LNCAP (cell line): ENCODE measurements around the gene HNRNPA3.

ENCODE experiments used
- CTCF ChIP-seq: fragments of 450-650 bp; IDR thresholded peaks from 2 replicates; pipeline ENCODE4 v1.5.1; 2017; ENCODE audit warnings: mild to moderate bottlenecking

HNRNPA3 gene

GRCh38 chr2:177258059-177258458 lies 45.5 kb downstream of the HNRNPA3 start:
- no peak for TF ChIP-seq CTCF

GRCh38 chr2:177260379-177260778 lies 47.8 kb downstream of the HNRNPA3 start:
- TF ChIP-seq CTCF: no peak

- no peak for TF ChIP-seq CTCF
These were observed 48.8 kb downstream of the HNRNPA3 start for GRCh38 chr2:177261116-177262060.

DNA sequence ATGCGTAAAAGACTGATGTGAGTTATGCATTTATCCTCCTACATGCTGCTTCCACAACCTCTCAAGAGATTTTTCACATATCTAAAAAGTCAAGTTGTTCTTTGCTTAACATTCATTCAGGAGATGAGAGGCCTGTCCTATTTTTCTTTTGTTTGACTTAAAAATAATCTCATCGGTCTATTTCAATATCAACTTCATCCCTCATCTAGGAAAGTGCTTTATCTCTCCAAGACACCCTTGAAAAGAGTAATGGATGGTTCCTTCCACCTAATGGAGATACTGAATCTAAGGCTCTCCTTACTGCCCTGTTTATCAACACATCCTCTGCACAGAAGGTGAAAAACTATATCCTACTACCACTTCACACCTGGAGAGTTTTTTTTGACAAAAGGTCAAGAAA lies 49.5 kb downstream of the HNRNPA3 start:
- no peak for TF ChIP-seq CTCF

DNA sequence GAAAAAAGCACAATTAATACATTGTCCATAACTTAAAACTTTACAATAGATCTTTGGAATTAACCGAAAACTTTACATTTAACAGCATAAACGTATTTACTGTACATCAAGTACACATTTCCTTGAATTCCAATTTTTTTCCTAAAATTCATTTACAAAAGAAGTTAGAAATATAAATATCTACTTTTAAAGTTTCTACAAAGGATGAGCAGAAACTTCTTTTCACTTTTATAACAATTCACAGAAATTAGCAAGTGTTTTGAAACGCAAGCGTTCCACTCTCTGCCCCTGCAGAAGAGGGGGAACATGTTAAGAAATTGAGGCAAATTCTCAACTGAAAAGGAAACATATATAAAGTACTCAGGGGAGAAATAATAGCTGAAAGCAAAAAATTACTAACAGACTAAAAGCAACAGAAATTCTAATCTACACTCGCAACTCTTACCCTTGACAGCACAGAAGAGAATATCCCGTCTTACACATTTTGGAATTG lies 50.4 kb downstream of the HNRNPA3 start:
- TF ChIP-seq CTCF: no peak

DNA sequence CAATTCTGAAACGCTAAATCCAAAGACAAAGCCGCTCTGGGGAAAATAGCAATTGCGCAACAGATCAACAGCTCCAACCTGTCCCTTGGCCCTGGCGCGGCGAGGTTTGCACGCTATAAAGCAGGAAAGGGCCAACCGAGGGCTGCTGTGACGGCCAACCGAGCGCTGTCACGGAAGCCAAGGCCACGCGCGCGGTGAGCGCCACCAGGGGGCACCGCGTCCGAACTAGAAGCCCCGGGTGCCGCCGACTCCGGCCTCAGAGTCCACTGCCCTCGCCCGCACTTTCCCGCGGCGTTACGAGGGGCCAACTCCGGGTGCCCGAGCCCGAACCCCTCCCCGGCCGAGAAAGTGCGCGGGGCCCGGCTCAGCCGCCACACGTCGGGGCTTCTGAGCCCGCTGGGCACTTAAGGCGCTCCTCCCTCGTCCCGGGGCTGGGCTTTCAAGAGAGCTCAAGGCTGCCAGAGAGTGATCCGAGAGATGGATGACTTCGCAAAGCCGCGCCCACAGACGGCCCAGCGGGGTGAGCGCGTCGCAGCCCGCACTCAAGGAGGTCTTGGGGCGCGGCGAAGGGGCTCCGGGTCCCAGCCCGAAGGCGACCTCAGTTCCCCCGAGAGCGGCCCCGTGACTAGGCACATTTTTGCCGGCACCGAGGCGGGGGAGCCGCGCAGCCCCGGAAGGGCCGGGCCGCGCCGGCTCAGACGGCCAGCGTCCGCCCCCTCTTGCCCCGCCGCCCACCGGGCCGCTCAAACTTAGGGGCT lies 51.0 kb downstream of the HNRNPA3 start:
- TF ChIP-seq CTCF: peak; percentile 85

DNA sequence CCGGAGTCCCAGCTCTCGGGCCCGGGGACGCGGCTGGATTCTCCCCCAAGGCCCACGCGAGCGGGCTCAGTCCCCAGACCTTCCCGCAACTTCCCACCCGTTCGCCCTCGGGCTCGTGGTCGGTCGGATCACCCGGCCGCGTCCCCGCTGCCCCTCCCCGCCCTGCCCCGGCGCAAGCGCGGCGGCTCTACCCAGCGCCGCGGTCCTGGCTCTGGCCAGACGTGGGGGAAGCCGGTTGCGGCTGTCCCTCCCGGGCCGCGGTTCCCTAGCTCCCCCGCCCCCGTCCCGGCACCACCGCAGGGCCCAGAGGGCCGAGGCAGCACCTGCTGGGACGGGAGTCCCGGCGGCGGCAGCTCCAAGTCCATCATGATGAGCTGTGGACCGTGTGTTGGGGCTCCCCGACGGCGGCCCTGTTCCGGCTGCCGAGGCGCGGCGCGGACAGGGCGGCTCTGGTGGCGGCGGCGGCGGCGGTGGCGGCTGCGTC lies 51.7 kb downstream of the HNRNPA3 start:
- TF ChIP-seq CTCF: no peak
